H1 (cell line): ENCODE results near the gene EZH1. TPM values are rescaled to one million over a fixed set of nuclear protein-coding genes. Genes with fewer than 3 reads are reported as not detected.

Experiments
- CBX5 ChIP-seq: fragments of 300-800, 300-1000 bp; sonication (generic); IDR thresholded peaks from 2 replicates; pipeline ENCODE4 v1.7.1; 2016; ENCODE audit warnings: antibody characterized with exemption, low read length, low read depth
- CBX8 ChIP-seq: fragments of 300-800, 300-1000 bp; sonication (generic); IDR thresholded peaks from 2 replicates; pipeline ENCODE4 v1.7.1; 2016; ENCODE audit warnings: low read depth, low read length, borderline replicate concordance
- CEBPB ChIP-seq: IDR thresholded peaks from 2 replicates; pipeline ENCODE4 v1.6.1; 2012; ENCODE audit warnings: low read depth, low read length
- CHD1 ChIP-seq: IDR thresholded peaks from 2 replicates; pipeline ENCODE4 v1.6.1; 2012; ENCODE audit warnings: low read depth, low read length, improper control_type of control experiment
- CHD2 ChIP-seq: IDR thresholded peaks from 2 replicates; pipeline ENCODE4 v1.6.1; 2012; ENCODE audit warnings: low read length, improper control_type of control experiment
- CTBP2 ChIP-seq: IDR thresholded peaks from 2 replicates; pipeline ENCODE4 v1.7.0; 2011; ENCODE audit warnings: borderline replicate concordance, mild to moderate bottlenecking, moderate library complexity, mixed read lengths, low read length; ENCODE audit not compliant: insufficient read depth, insufficient read length
- EP300 ChIP-seq, 2 experiments: IDR thresholded peaks; 1 replicate in 1 of 2; 2 replicates in 1 of 2; pipeline ENCODE4 v1.6.1; 2011 to 2012; ENCODE audit warnings: low read depth in 2 of 2, low read length in 2 of 2, mild to moderate bottlenecking in 2 of 2, borderline replicate concordance in 1 of 2, inconsistent platforms in 1 of 2, moderate library complexity in 1 of 2
- FOSL1 ChIP-seq: IDR thresholded peaks from 2 replicates; pipeline ENCODE4 v1.6.1; 2011; ENCODE audit warnings: mild to moderate bottlenecking, low read depth, low read length, moderate library complexity; ENCODE audit not compliant: insufficient read depth
- KDM1A ChIP-seq: fragments of 200-600, 300-600 bp; sonication (generic); IDR thresholded peaks from 2 replicates; pipeline ENCODE4 v1.7.1; 2016; ENCODE audit warnings: mild to moderate bottlenecking, low read length, borderline replicate concordance
- KDM5A ChIP-seq: fragments of 200-600 bp; IDR thresholded peaks from 2 replicates; pipeline ENCODE4 v1.7.1; 2012; ENCODE audit warnings: mild to moderate bottlenecking, low read length, inconsistent platforms, mixed read lengths
- NRF1 ChIP-seq: IDR thresholded peaks from 2 replicates; pipeline ENCODE4 v1.6.1; 2011; ENCODE audit warnings: mild to moderate bottlenecking, low read depth, low read length, improper control_type of control experiment
- PHF8 ChIP-seq: fragments of 200-600 bp; sonication (generic); conservative IDR thresholded peaks from 2 replicates; pipeline ENCODE4 v1.7.1; 2012; ENCODE audit warnings: low read depth, mild to moderate bottlenecking, inconsistent platforms, low read length, moderate library complexity
- RAD21 ChIP-seq, 2 experiments: IDR thresholded peaks in 1 of 2; conservative IDR thresholded peaks in 1 of 2; 2 replicates each; pipeline ENCODE4 v1.6.1; 2011; ENCODE audit warnings: low read depth in 2 of 2, low read length in 2 of 2, improper control_type of control experiment in 1 of 2, inconsistent platforms in 1 of 2, mild to moderate bottlenecking in 1 of 2, moderate library complexity in 1 of 2
- RXRA ChIP-seq: IDR thresholded peaks from 2 replicates; pipeline ENCODE4 v1.6.1; 2011; ENCODE audit warnings: low read depth, mild to moderate bottlenecking, low read length, moderate library complexity; ENCODE audit not compliant: insufficient read depth
- SAP30 ChIP-seq: fragments of 300-600 bp; sonication (generic); IDR thresholded peaks from 2 replicates; pipeline ENCODE4 v1.7.1; 2012; ENCODE audit warnings: low read length, moderate library complexity, mild to moderate bottlenecking, inconsistent platforms; ENCODE audit not compliant: insufficient read depth, insufficient replicate concordance
- SIX5 ChIP-seq: IDR thresholded peaks from 2 replicates; pipeline ENCODE4 v1.6.1; 2011; ENCODE audit warnings: mild to moderate bottlenecking, low read depth, low read length
- TAF7 ChIP-seq: optimal IDR thresholded peaks from 2 replicates; pipeline ENCODE3; 2011; ENCODE audit warnings: low read depth, mild to moderate bottlenecking, inconsistent platforms, low read length, moderate library complexity, borderline replicate concordance
- YY1 ChIP-seq: IDR thresholded peaks from 2 replicates; pipeline ENCODE4 v1.6.1; 2011; ENCODE audit warnings: low read depth, mild to moderate bottlenecking, low read length
- polyA plus RNA-seq, 7 experiments: library from polyadenylated mRNA; depleted of rRNA in 3 of 7; stranded (reverse) in 5 of 7; unstranded in 2 of 7; fragments of >200 nt in 5 of 7; fragments of 200-250 nt in 2 of 7; gene quantifications; 1 replicate in 5 of 7; 2 replicates in 1 of 7; 4 replicates in 1 of 7; pipeline versions ENCODE4 v1.2.1 to v1.2.3, GENCODE V29; 2011 to 2013; ENCODE audit warnings: missing spikeins in 2 of 7, mixed read lengths in 2 of 7
- total RNA-seq: library from RNA; stranded (reverse); fragmentation: NEBNext Ultra II Directional; extraction: Animal tissue kit (Norgen Biotek cat#: 25700); gene quantifications from 2 replicates; pipeline ENCODE4 v1.2.1, GENCODE V29; 2021
- TF ChIP-seq, protein P1 (sequence below): IDR thresholded peaks from 2 replicates; pipeline ENCODE4 v1.6.1; 2011; ENCODE audit warnings: low read length, improper control_type of control experiment
- TF ChIP-seq, protein P2 (sequence below): IDR thresholded peaks from 2 replicates; pipeline ENCODE4 v1.6.1; 2012; ENCODE audit warnings: low read length, inconsistent platforms
- TF ChIP-seq, protein P3 (sequence below): IDR thresholded peaks from 2 replicates; pipeline ENCODE4 v1.6.1; 2011; ENCODE audit warnings: low read depth, mild to moderate bottlenecking, low read length; ENCODE audit not compliant: insufficient read depth

Gene EZH1
- total and polyA plus RNA-seq, 2 of the 8 experiments (the other 6 are each of a cell fraction or from before 2014, with no cell fraction given): 17.4 to 20.8 TPM

DNA sequence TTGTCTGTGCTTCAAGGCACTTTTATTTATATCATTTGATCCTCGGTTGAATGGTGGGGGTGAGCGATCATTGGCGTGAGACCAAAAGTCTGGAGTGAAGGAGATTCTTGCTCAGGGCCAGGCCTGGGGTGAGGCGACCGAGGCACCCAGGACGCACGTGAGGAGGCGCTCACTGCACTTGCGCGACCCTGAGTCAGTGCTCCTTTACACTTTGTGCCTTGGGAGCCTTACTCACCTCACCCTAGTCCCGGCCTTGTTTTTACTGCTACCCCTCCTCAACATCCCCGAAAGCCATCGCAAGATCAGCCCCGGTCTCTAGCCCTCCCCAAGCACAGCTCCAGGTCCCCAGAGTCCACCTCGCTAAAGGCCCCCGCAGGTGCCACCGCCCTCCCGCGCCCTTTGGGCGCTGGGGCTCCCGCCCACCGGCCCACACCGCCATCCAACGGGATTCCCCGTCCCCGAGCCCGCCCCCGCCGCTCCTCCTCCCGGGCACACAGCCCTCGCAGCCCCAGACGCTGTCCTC is 496 bp downstream of the EZH1 start (continued):
- TF ChIP-seq, protein P1, sequence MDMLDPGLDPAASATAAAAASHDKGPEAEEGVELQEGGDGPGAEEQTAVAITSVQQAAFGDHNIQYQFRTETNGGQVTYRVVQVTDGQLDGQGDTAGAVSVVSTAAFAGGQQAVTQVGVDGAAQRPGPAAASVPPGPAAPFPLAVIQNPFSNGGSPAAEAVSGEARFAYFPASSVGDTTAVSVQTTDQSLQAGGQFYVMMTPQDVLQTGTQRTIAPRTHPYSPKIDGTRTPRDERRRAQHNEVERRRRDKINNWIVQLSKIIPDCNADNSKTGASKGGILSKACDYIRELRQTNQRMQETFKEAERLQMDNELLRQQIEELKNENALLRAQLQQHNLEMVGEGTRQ: no peak
- TF ChIP-seq, protein P2, sequence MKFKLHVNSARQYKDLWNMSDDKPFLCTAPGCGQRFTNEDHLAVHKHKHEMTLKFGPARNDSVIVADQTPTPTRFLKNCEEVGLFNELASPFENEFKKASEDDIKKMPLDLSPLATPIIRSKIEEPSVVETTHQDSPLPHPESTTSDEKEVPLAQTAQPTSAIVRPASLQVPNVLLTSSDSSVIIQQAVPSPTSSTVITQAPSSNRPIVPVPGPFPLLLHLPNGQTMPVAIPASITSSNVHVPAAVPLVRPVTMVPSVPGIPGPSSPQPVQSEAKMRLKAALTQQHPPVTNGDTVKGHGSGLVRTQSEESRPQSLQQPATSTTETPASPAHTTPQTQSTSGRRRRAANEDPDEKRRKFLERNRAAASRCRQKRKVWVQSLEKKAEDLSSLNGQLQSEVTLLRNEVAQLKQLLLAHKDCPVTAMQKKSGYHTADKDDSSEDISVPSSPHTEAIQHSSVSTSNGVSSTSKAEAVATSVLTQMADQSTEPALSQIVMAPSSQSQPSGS: no peak
- no peak for TF ChIP-seq CHD1
- TF ChIP-seq CBX8: no peak
- peak; percentile 21; the same call in 1 of the 2 replicates for TF ChIP-seq NRF1
- TF ChIP-seq RAD21 (IDR thresholded peaks at IDR 0.05 in 1 of 2, conservative IDR thresholded peaks at IDR 0.05 in 1 of 2; ENCODE audit: low read depth in 2 of 2, low read length in 2 of 2): no peak
- no peak for TF ChIP-seq SAP30
- no peak for TF ChIP-seq KDM1A
- TF ChIP-seq CEBPB: no peak
- TF ChIP-seq SIX5: no peak
- 0 out of 2 replicates have a peak, but pooled peaks have one; percentile 4 for TF ChIP-seq CHD2
- TF ChIP-seq KDM5A: no peak
- no peak for TF ChIP-seq CBX5
- no peak for TF ChIP-seq CTBP2
- TF ChIP-seq, protein P3, sequence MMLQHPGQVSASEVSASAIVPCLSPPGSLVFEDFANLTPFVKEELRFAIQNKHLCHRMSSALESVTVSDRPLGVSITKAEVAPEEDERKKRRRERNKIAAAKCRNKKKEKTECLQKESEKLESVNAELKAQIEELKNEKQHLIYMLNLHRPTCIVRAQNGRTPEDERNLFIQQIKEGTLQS: no peak
- no peak for TF ChIP-seq PHF8
- no peak for TF ChIP-seq TAF7
- no peak for TF ChIP-seq FOSL1
- TF ChIP-seq RXRA: no peak
- no peak for TF ChIP-seq EP300 (IDR thresholded peaks at IDR 0.05; ENCODE audit: borderline replicate concordance in 1 of 2, low read depth in 2 of 2, low read length in 2 of 2)
- no peak for TF ChIP-seq YY1
